HepG2 (cell line): Measurements from ENCODE around the gene PTK7. TPM values are rescaled to one million over a fixed set of nuclear protein-coding genes. Genes with fewer than 3 reads are reported as not detected.

Experiments
- ATAD3A ChIP-seq: sonication (generic); formaldehyde crosslinking; IDR thresholded peaks from 2 replicates; pipeline ENCODE4 v1.4.0; 2020; ENCODE audit warnings: missing genetic modification reagents
- CBX2 ChIP-seq, 2 experiments: fragments of 200-600 bp in 1 of 2; sonication (generic); formaldehyde crosslinking in 1 of 2; IDR thresholded peaks; 2 replicates each; pipeline versions ENCODE4 v1.7.0 to v1.8.1; 2018 to 2022; ENCODE audit warnings: low read depth in 2 of 2, low read length in 1 of 2, mild to moderate bottlenecking in 1 of 2, missing genetic modification reagents in 1 of 2
- CENPX ChIP-seq: sonication (generic); formaldehyde crosslinking; IDR thresholded peaks from 2 replicates; pipeline ENCODE4 v1.9.0; 2021; ENCODE audit warnings: mild to moderate bottlenecking, missing genetic modification reagents, moderate library complexity
- FOXM1 ChIP-seq: sonication (generic); formaldehyde crosslinking; IDR thresholded peaks from 2 replicates; pipeline ENCODE4 v1.5.0; 2020; ENCODE audit warnings: missing genetic modification reagents
- GFI1 ChIP-seq: sonication (generic); formaldehyde crosslinking; IDR thresholded peaks from 2 replicates; pipeline ENCODE4 v1.5.0; 2020; ENCODE audit warnings: missing genetic modification reagents, mild to moderate bottlenecking, borderline replicate concordance
- HNRNPK ChIP-seq: fragments of 200-400 bp; formaldehyde crosslinking; IDR thresholded peaks from 2 replicates; pipeline ENCODE4 v1.6.1; 2018; ENCODE audit warnings: low read length, low read depth, moderate library complexity, mild to moderate bottlenecking; ENCODE audit not compliant: poor library complexity, severe bottlenecking
- HOXD1 ChIP-seq: sonication (generic); formaldehyde crosslinking; IDR thresholded peaks from 2 replicates; pipeline ENCODE4 v1.5.0; 2020; ENCODE audit warnings: missing genetic modification reagents
- KAT7 ChIP-seq: IDR thresholded peaks from 2 replicates; pipeline ENCODE4 v1.6.1; 2018; ENCODE audit warnings: borderline replicate concordance, missing compliant biosample characterization
- KIAA2018 ChIP-seq: sonication (generic); formaldehyde crosslinking; IDR thresholded peaks from 2 replicates; pipeline ENCODE4 v1.5.0; 2020; ENCODE audit warnings: mild to moderate bottlenecking, missing genetic modification reagents, borderline replicate concordance
- MBNL3 ChIP-seq: fragments of 250-450 bp; sonication (Bioruptor Pico); conservative IDR thresholded peaks from 2 replicates; pipeline ENCODE4 v1.8.0; 2022; ENCODE audit warnings: mild to moderate bottlenecking, inconsistent platforms
- MEF2D ChIP-seq: sonication (generic); formaldehyde crosslinking; IDR thresholded peaks from 2 replicates; pipeline ENCODE4 v1.5.1; 2020; ENCODE audit warnings: mild to moderate bottlenecking, missing genetic modification reagents
- PAWR ChIP-seq: sonication (generic); formaldehyde crosslinking; IDR thresholded peaks from 2 replicates; pipeline ENCODE4 v1.4.0; 2020; ENCODE audit warnings: missing genetic modification reagents, mild to moderate bottlenecking, borderline replicate concordance
- PCBP1 ChIP-seq: fragments of 200-400 bp; formaldehyde crosslinking; IDR thresholded peaks from 2 replicates; pipeline ENCODE4 v1.6.1; 2017; ENCODE audit warnings: mild to moderate bottlenecking, low read depth, low read length, borderline replicate concordance
- SMARCC2 ChIP-seq: fragments of 450-650 bp; IDR thresholded peaks from 2 replicates; pipeline ENCODE4 v1.6.1; 2017; ENCODE audit warnings: antibody characterized with exemption, mild to moderate bottlenecking
- ZBTB20 ChIP-seq: sonication (generic); formaldehyde crosslinking; IDR thresholded peaks from 2 replicates; pipeline ENCODE4 v1.8.1; 2023; ENCODE audit warnings: missing genetic modification reagents, low read depth, mild to moderate bottlenecking, borderline replicate concordance
- ZC3H13 ChIP-seq: sonication (generic); formaldehyde crosslinking; IDR thresholded peaks from 2 replicates; pipeline ENCODE4 v1.8.1; 2023; ENCODE audit warnings: mild to moderate bottlenecking, missing genetic modification reagents, moderate library complexity
- ZNF205 ChIP-seq: IDR thresholded peaks from 2 replicates; pipeline ENCODE4 v1.6.1; 2018; ENCODE audit warnings: missing biosample characterization, missing genetic modification reagents
- polyA plus RNA-seq, 8 experiments: library from polyadenylated mRNA; depleted of rRNA in 3 of 8; stranded (reverse) in 7 of 8; unstranded in 1 of 8; fragments of >200 nt; fragmentation: Illumina TruSeq in 4 of 8; extraction: Trizol in 4 of 8; gene quantifications; 2 replicates each; pipeline versions ENCODE4 v1.2.1 to v1.2.3, GENCODE V29; 2011 to 2016; ENCODE audit warnings: low read depth in 4 of 8, missing spikeins in 1 of 8, mixed read lengths in 1 of 8; ENCODE audit not compliant: insufficient read depth in 1 of 8
- total RNA-seq, 5 experiments: library from RNA; depleted of rRNA; stranded (reverse); fragments of >200 nt; fragmentation: Illumina TruSeq; extraction: Trizol; gene quantifications; 2 replicates each; pipeline ENCODE4 v1.2.3, GENCODE V29; 2016; ENCODE audit warnings: low read depth in 1 of 5
- TF ChIP-seq, protein P1 (sequence below): sonication (generic); formaldehyde crosslinking; IDR thresholded peaks from 2 replicates; pipeline ENCODE4 v1.5.0; 2020; ENCODE audit warnings: mild to moderate bottlenecking, low read depth, missing genetic modification reagents, borderline replicate concordance
- TF ChIP-seq, protein P2 (sequence below): sonication (generic); formaldehyde crosslinking; IDR thresholded peaks from 2 replicates; pipeline ENCODE4 v1.8.0; 2022; ENCODE audit warnings: mild to moderate bottlenecking, missing genetic modification reagents; ENCODE audit not compliant: insufficient replicate concordance

The PTK7 gene
- total and polyA plus RNA-seq, 2 of the 13 experiments (the other 11 are each of a cell fraction or from before 2014, with no cell fraction given), result 98.5 to 99.8 TPM

- TF ChIP-seq MBNL3 (CRISPR knock-in tag) (no peak), CBX2 (IDR thresholded peaks at IDR 0.05; ENCODE audit: low read depth, low read length) (no peak), CBX2 (CRISPR knock-in tag; IDR thresholded peaks at IDR 0.05; ENCODE audit: low read depth) (no peak), ZNF205 (no peak), HOXD1 (no peak), SMARCC2 (no peak), KAT7 (CRISPR knock-in tag) (no peak; the same call in 1 of the 2 replicates), HNRNPK (no peak), ZBTB20 (CRISPR knock-in tag) (no peak; the same call in 1 of the 2 replicates), FOXM1 (CRISPR knock-in tag) (0 out of 2 replicates have a peak, but pooled peaks have one; percentile 65), MEF2D (CRISPR knock-in tag) (no peak), ATAD3A (CRISPR knock-in tag) (no peak), CENPX (CRISPR knock-in tag) (no peak), ZC3H13 (no peak), GFI1 (CRISPR knock-in tag) (no peak; the same call in 1 of the 2 replicates), KIAA2018 (CRISPR knock-in tag) (no peak), PAWR (CRISPR knock-in tag) (no peak), PCBP1 (no peak)
- TF ChIP-seq, protein P1, sequence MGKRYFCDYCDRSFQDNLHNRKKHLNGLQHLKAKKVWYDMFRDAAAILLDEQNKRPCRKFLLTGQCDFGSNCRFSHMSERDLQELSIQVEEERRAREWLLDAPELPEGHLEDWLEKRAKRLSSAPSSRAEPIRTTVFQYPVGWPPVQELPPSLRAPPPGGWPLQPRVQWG (CRISPR knock-in tag), result no peak
- TF ChIP-seq, protein P2, sequence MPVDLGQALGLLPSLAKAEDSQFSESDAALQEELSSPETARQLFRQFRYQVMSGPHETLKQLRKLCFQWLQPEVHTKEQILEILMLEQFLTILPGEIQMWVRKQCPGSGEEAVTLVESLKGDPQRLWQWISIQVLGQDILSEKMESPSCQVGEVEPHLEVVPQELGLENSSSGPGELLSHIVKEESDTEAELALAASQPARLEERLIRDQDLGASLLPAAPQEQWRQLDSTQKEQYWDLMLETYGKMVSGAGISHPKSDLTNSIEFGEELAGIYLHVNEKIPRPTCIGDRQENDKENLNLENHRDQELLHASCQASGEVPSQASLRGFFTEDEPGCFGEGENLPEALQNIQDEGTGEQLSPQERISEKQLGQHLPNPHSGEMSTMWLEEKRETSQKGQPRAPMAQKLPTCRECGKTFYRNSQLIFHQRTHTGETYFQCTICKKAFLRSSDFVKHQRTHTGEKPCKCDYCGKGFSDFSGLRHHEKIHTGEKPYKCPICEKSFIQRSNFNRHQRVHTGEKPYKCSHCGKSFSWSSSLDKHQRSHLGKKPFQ, result no peak
Observed at GRCh38 chr6:43172104-43173007, 96.2 kb downstream of the PTK7 start (continued).
